SK-N-SH treated with all-trans-retinoic acid at 6 μM for 48 hours (cell line): Measurements from ENCODE around the gene FGF18.

Source experiments
- ATAC-seq: fragments of 200-7000 bp; cut with Tn5 transposase; 3 replicates; pipeline ENCODE4 v1.9.1; 2020; ENCODE audit warnings: mild to moderate bottlenecking, moderate library complexity
- ARNTL ChIP-seq: fragments of 450-650 bp; formaldehyde crosslinking; IDR thresholded peaks from 2 replicates; pipeline ENCODE4 v1.5.0; 2020; ENCODE audit warnings: low read depth, mild to moderate bottlenecking, moderate library complexity, borderline replicate concordance
- CREB5 ChIP-seq: fragments of 250-450 bp; sonication (Bioruptor Pico); IDR thresholded peaks from 2 replicates; pipeline ENCODE4 v1.5.1; 2020; ENCODE audit warnings: low read depth, mild to moderate bottlenecking, moderate library complexity
- GLIS3 ChIP-seq: fragments of 250-450 bp; sonication (Bioruptor Pico); IDR thresholded peaks from 2 replicates; pipeline ENCODE4 v1.5.0; 2020; ENCODE audit warnings: mild to moderate bottlenecking, moderate library complexity
- ISL1 ChIP-seq: fragments of 250-450 bp; sonication (Bioruptor Pico); IDR thresholded peaks from 2 replicates; pipeline ENCODE4 v2.1.2; 2022; ENCODE audit warnings: mild to moderate bottlenecking, moderate library complexity
- OSR1 ChIP-seq: fragments of 250-450 bp; sonication (Bioruptor Pico); IDR thresholded peaks from 2 replicates; pipeline ENCODE4 v1.8.0; 2022; ENCODE audit warnings: moderate library complexity, mild to moderate bottlenecking, inconsistent platforms
- PATZ1 ChIP-seq: fragments of 250-450 bp; sonication (Bioruptor Pico); IDR thresholded peaks from 2 replicates; pipeline ENCODE4 v1.8.0; 2020; ENCODE audit warnings: mild to moderate bottlenecking, moderate library complexity, borderline replicate concordance
- PPARA ChIP-seq: fragments of 250-450 bp; sonication (Bioruptor Pico); IDR thresholded peaks from 2 replicates; pipeline ENCODE4 v1.5.0; 2020; ENCODE audit warnings: mild to moderate bottlenecking, borderline replicate concordance
- RARB ChIP-seq: fragments of 250-450 bp; sonication (Bioruptor Pico); IDR thresholded peaks from 2 replicates; pipeline ENCODE4 v1.8.0; 2021; ENCODE audit warnings: mild to moderate bottlenecking, moderate library complexity
- TCF4 ChIP-seq: fragments of 250-450 bp; sonication (Bioruptor Pico); IDR thresholded peaks from 2 replicates; pipeline ENCODE4 v1.8.0; 2021; ENCODE audit warnings: mild to moderate bottlenecking, moderate library complexity, borderline replicate concordance
- ZFP3 ChIP-seq: fragments of 250-450 bp; sonication (Bioruptor Pico); IDR thresholded peaks from 2 replicates; pipeline ENCODE4 v1.5.0; 2020; ENCODE audit warnings: mild to moderate bottlenecking, moderate library complexity
- ZFP30 ChIP-seq: fragments of 450-650 bp; formaldehyde crosslinking; IDR thresholded peaks from 2 replicates; pipeline ENCODE4 v1.5.0; 2022; ENCODE audit warnings: mild to moderate bottlenecking, moderate library complexity
- ZNF565 ChIP-seq: fragments of 450-650 bp; formaldehyde crosslinking; conservative IDR thresholded peaks from 2 replicates; pipeline ENCODE4 v1.5.0; 2020; ENCODE audit warnings: low read depth, mild to moderate bottlenecking, moderate library complexity
- ZNF70 ChIP-seq: fragments of 450-650 bp; formaldehyde crosslinking; IDR thresholded peaks from 2 replicates; pipeline ENCODE4 v1.5.0; 2020; ENCODE audit warnings: mild to moderate bottlenecking, moderate library complexity
- ZNF8 ChIP-seq: fragments of 450-650 bp; formaldehyde crosslinking; IDR thresholded peaks from 2 replicates; pipeline ENCODE4 v1.5.0; 2020; ENCODE audit warnings: mild to moderate bottlenecking, moderate library complexity
- TF ChIP-seq, protein P1 (sequence below): fragments of 250-450 bp; sonication (Bioruptor Pico); IDR thresholded peaks from 2 replicates; pipeline ENCODE4 v1.5.0; 2020; ENCODE audit warnings: mild to moderate bottlenecking, moderate library complexity
- TF ChIP-seq, protein P2 (sequence below): fragments of 250-450 bp; sonication (Bioruptor Pico); IDR thresholded peaks from 2 replicates; pipeline ENCODE4 v1.8.0; 2021; ENCODE audit warnings: low read depth, mild to moderate bottlenecking, moderate library complexity, borderline replicate concordance

Gene FGF18

DNA sequence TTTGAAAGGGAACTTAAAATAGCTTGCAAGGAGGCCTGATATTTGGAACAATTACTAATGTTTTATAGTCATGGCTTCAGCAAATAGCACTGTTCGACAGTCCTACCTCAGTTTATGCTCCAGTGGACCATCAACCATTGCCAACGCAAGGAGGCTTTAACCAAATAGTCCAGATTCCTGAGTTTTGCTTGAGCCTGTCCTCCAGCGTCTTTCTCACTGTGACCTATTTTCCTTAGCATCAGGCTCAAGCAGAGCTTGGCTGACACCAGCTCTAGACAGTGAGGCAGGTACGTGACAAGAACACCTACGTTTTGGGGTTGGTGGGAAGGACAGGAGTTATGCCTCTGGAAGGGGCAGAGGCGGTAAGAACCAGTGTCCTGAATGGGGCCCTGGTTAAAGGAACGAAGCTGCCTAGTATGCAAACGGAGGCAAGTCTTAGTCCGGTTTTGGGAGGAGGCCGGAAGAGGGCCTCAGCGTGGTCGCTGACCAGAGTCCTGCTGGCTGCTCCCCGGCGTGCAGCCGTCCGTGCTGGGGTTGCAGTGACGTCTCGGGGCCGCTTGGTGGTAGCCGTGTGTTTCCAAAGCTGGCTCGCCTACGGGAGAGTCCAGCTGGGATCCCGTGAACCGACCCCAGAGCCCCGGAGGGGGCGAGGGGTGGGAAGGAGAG lies 998 bp upstream of the FGF18 start (continued):
- no peak for TF ChIP-seq GLIS3 (CRISPR knock-in tag)
- no peak for TF ChIP-seq ARNTL (CRISPR knock-in tag)
- no peak for TF ChIP-seq ZNF70

DNA sequence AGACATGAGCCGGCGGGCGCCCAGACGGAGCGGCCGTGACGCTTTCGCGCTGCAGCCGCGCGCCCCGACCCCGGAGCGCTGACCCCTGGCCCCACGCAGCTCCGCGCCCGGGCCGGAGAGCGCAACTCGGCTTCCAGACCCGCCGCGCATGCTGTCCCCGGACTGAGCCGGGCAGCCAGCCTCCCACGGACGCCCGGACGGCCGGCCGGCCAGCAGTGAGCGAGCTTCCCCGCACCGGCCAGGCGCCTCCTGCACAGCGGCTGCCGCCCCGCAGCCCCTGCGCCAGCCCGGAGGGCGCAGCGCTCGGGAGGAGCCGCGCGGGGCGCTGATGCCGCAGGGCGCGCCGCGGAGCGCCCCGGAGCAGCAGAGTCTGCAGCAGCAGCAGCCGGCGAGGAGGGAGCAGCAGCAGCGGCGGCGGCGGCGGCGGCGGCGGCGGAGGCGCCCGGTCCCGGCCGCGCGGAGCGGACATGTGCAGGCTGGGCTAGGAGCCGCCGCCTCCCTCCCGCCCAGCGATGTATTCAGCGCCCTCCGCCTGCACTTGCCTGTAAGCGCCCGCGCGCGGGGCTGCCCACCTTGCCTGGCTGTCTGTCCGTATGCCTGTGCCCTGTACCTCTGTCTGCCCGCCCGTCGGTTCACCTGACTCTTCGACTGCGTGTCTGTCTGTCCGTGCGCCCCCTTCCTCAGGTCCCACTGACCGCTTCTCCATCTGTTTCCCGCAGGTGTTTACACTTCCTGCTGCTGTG lies 412 bp downstream of the FGF18 start:
- TF ChIP-seq TCF4 (CRISPR knock-in tag) (no peak), ZFP3 (CRISPR knock-in tag) (no peak), GLIS3 (CRISPR knock-in tag) (no peak), CREB5 (no peak), PATZ1 (no peak), ISL1 (CRISPR knock-in tag) (no peak), ZNF565 (CRISPR knock-in tag) (no peak), ZNF70 (no peak), ZNF8 (no peak), OSR1 (CRISPR knock-in tag) (no peak), PPARA (CRISPR knock-in tag) (no peak)
- TF ChIP-seq, protein P1, sequence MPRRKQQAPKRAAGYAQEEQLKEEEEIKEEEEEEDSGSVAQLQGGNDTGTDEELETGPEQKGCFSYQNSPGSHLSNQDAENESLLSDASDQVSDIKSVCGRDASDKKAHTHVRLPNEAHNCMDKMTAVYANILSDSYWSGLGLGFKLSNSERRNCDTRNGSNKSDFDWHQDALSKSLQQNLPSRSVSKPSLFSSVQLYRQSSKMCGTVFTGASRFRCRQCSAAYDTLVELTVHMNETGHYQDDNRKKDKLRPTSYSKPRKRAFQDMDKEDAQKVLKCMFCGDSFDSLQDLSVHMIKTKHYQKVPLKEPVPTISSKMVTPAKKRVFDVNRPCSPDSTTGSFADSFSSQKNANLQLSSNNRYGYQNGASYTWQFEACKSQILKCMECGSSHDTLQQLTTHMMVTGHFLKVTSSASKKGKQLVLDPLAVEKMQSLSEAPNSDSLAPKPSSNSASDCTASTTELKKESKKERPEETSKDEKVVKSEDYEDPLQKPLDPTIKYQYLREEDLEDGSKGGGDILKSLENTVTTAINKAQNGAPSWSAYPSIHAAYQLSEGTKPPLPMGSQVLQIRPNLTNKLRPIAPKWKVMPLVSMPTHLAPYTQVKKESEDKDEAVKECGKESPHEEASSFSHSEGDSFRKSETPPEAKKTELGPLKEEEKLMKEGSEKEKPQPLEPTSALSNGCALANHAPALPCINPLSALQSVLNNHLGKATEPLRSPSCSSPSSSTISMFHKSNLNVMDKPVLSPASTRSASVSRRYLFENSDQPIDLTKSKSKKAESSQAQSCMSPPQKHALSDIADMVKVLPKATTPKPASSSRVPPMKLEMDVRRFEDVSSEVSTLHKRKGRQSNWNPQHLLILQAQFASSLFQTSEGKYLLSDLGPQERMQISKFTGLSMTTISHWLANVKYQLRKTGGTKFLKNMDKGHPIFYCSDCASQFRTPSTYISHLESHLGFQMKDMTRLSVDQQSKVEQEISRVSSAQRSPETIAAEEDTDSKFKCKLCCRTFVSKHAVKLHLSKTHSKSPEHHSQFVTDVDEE, result no peak
- TF ChIP-seq, protein P2, sequence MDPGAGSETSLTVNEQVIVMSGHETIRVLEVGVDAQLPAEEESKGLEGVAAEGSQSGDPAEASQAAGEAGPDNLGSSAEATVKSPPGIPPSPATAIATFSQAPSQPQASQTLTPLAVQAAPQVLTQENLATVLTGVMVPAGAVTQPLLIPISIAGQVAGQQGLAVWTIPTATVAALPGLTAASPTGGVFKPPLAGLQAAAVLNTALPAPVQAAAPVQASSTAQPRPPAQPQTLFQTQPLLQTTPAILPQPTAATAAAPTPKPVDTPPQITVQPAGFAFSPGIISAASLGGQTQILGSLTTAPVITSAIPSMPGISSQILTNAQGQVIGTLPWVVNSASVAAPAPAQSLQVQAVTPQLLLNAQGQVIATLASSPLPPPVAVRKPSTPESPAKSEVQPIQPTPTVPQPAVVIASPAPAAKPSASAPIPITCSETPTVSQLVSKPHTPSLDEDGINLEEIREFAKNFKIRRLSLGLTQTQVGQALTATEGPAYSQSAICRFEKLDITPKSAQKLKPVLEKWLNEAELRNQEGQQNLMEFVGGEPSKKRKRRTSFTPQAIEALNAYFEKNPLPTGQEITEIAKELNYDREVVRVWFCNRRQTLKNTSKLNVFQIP (CRISPR knock-in tag), result no peak
- ATAC-seq, result no peak; the same call in 2 of the 3 replicates

DNA sequence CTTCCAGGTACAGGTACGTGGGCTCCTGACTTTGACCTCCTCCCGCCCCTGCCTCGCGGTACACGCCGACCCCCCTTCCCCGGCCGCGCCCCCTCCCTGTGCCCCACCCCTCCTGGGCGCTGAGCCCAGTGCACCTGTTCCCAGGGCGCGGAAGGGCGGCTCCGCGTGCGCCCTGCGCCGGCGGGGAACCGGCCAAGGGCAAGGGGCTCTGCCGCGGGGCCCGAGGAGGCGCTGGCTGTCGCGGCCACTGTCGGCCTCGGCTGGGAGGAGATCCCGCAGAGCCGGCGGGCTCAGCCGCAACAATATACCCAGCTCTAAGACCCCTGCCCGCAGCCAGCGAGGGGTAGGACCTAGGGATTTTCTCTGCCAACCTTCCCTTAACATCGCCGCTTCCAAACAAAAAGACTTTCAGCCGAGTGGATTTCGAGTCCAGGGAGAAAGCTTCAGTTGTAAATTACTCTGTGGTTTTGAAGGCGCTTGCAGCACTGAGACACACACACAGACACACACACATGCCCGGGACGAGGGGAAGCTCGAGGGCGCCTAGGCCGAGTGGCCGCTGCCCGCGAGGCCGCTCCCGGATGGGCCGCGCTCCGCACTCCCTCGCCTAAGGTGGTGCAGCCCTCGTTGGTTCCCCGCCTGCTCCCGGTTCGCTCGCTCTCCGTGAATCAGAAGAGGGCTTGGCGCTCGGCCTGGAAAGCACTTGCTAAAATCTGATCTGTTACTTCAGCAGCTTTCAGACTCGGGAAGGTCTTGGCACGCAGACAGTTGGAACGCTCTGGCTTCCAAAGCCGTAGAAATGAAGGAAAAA lies 1.2 kb downstream of the FGF18 start:
- TF ChIP-seq ZFP30 (no peak), ZNF565 (CRISPR knock-in tag) (no peak), ARNTL (CRISPR knock-in tag) (no peak), ISL1 (CRISPR knock-in tag) (peak; percentile 47), CREB5 (no peak), RARB (CRISPR knock-in tag) (no peak), TCF4 (CRISPR knock-in tag) (no peak)
- TF ChIP-seq, protein P1, result no peak
- peak; percentile 60 for ATAC-seq
